OCI-LY3 (cell line): ENCODE data around the gene ANK3.

Source experiments
- CTCF ChIP-seq: fragments of 200-600, 300-600 bp; sonication (generic); IDR thresholded peaks from 2 replicates; pipeline ENCODE4 v1.5.1; 2014; ENCODE audit warnings: antibody characterized with exemption, low read length, low read depth
- EZH2phosphoT487 ChIP-seq: fragments of 200-600 bp; shearing (Covaris generic); IDR thresholded peaks from 2 replicates; pipeline ENCODE4 v1.6.1; 2018; ENCODE audit warnings: antibody characterized with exemption, mixed run types, low read depth

- TF ChIP-seq CTCF (no peak), EZH2phosphoT487 (no peak)
These were observed 90.3 kb downstream of the ANK3 start for GRCh38 chr10:60299390-60299778.
